CD14-positive monocyte (primary cell): ENCODE measurements around the gene GREB1L. TPM values are rescaled to one million over a fixed set of nuclear protein-coding genes. Genes with fewer than 3 reads are reported as not detected.

ENCODE experiments used
- DNase-seq, 3 donors: peaks; one replicate each; pipeline ENCODE4 v3.0.0-alpha.2; 2011 to 2022
- H2AFZ ChIP-seq: 2 replicates; pipeline ENCODE4 v1.6.0; 2012; ENCODE audit warnings: mild to moderate bottlenecking, low read depth, low read length, inconsistent platforms; ENCODE audit not compliant: insufficient read depth, poor library complexity, severe bottlenecking
- H3K27ac ChIP-seq, 2 donors: 1 replicate in 1 of 2; 2 replicates in 1 of 2; pipeline ENCODE4 v1.5.1; 2012 to 2013; ENCODE audit warnings: low read length in 2 of 2, control low read depth in 1 of 2, inconsistent platforms in 1 of 2, low read depth in 1 of 2, mild to moderate bottlenecking in 1 of 2
- H3K27me3 ChIP-seq, 2 donors: one replicate each; pipeline versions ENCODE4 v1.6.0 to v1.6.1; 2011 to 2013; ENCODE audit warnings: low read length in 2 of 2; ENCODE audit not compliant: control insufficient read depth in 2 of 2, insufficient read depth in 2 of 2
- H3K36me3 ChIP-seq, 2 donors: replicated peaks in 1 of 2; 1 replicate in 1 of 2; 2 replicates in 1 of 2; pipeline versions ENCODE4 v1.5.1 to v1.6.1; 2012 to 2013; ENCODE audit warnings: low read length in 2 of 2, control low read depth in 1 of 2, inconsistent platforms in 1 of 2, mild to moderate bottlenecking in 1 of 2; ENCODE audit not compliant: insufficient read depth in 2 of 2, control insufficient read depth in 1 of 2
- H3K4me1 ChIP-seq, 2 donors: 1 replicate in 1 of 2; 2 replicates in 1 of 2; pipeline versions ENCODE4 v1.5.1 to v1.6.1; 2012 to 2013; ENCODE audit warnings: low read length in 2 of 2, control low read depth in 1 of 2, inconsistent platforms in 1 of 2, mild to moderate bottlenecking in 1 of 2, moderate library complexity in 1 of 2; ENCODE audit not compliant: insufficient read depth in 2 of 2, control insufficient read depth in 1 of 2
- H3K4me2 ChIP-seq: replicated peaks from 2 replicates; pipeline ENCODE3; 2012; ENCODE audit warnings: low read length, moderate library complexity, mild to moderate bottlenecking; ENCODE audit not compliant: poor library complexity, severe bottlenecking; ENCODE audit errors: extremely low read depth
- H3K4me3 ChIP-seq, 3 experiments: fragments of 200-600 bp in 1 of 3; sonication (generic) in 1 of 3; replicated peaks in 1 of 3; 1 replicate in 2 of 3; 2 replicates in 1 of 3; pipeline ENCODE4 v1.5.1; 2011 to 2013; ENCODE audit warnings: low read length in 3 of 3, mild to moderate bottlenecking in 3 of 3, control low read depth in 2 of 3, low read depth in 2 of 3, inconsistent platforms in 1 of 3, moderate library complexity in 1 of 3
- H3K79me2 ChIP-seq: 2 replicates; pipeline ENCODE4 v1.6.0; 2012; ENCODE audit warnings: mild to moderate bottlenecking, control low read depth, inconsistent platforms, low read length, moderate library complexity; ENCODE audit not compliant: insufficient read depth
- H3K9ac ChIP-seq: 2 replicates; pipeline ENCODE4 v1.6.0; 2017; ENCODE audit warnings: low read length, mild to moderate bottlenecking; ENCODE audit not compliant: insufficient read depth, poor library complexity, severe bottlenecking
- H3K9me3 ChIP-seq, 2 donors: replicated peaks in 1 of 2; 1 replicate in 1 of 2; 2 replicates in 1 of 2; pipeline versions ENCODE4 v1.5.1 to v1.6.1; 2012 to 2013; ENCODE audit warnings: low read length in 2 of 2, control low read depth in 1 of 2; ENCODE audit not compliant: control insufficient read depth in 1 of 2, insufficient read depth in 1 of 2
- H4K20me1 ChIP-seq: 2 replicates; pipeline ENCODE4 v1.6.0; 2012; ENCODE audit warnings: mild to moderate bottlenecking, low read length, control low read depth, moderate library complexity; ENCODE audit not compliant: insufficient read depth
- H3K27ac Mint-ChIP-seq, 7 donors: one replicate each; pipeline ENCODE4 v1.8.0; 2020; ENCODE audit warnings: mild to moderate bottlenecking in 7 of 7, mixed read lengths in 7 of 7, moderate library complexity in 6 of 7, inconsistent platforms in 2 of 7
- H3K27me3 Mint-ChIP-seq, 3 donors: one replicate each; pipeline ENCODE4 v1.8.0; 2021 to 2022; ENCODE audit warnings: low read depth in 3 of 3, mild to moderate bottlenecking in 3 of 3, mixed read lengths in 3 of 3, moderate library complexity in 3 of 3, inconsistent platforms in 1 of 3
- H3K36me3 Mint-ChIP-seq, 2 donors: one replicate each; pipeline ENCODE4 v1.8.0; 2020; ENCODE audit warnings: mixed read lengths in 2 of 2, inconsistent platforms in 1 of 2, mild to moderate bottlenecking in 1 of 2
- H3K4me1 Mint-ChIP-seq: one replicate; pipeline ENCODE4 v1.8.0; 2020; ENCODE audit warnings: mild to moderate bottlenecking, mixed read lengths
- H3K4me3 Mint-ChIP-seq, 2 donors: one replicate each; pipeline ENCODE4 v1.8.0; 2020; ENCODE audit warnings: mild to moderate bottlenecking in 2 of 2, mixed read lengths in 2 of 2, moderate library complexity in 1 of 2
- H3K9me3 Mint-ChIP-seq, 7 donors: one replicate each; pipeline ENCODE4 v1.8.0; 2020 to 2022; ENCODE audit warnings: mixed read lengths in 7 of 7, mild to moderate bottlenecking in 6 of 7, moderate library complexity in 6 of 7, inconsistent platforms in 2 of 7
- WGBS: methylation state at CpG from one replicate; pipeline ENCODE4 v1.1.5; 2013; ENCODE audit warnings: missing lambda C conversion rate; ENCODE audit not compliant: insufficient coverage; 5-methylcytosine and 5-hydroxymethylcytosine counted together
- intact Hi-C, 2 donors: fragments of 100-400 bp; cut with micrococcal nuclease; formaldehyde crosslinking; loops; one replicate each; pipeline versions ENCODE4 v1.15.0 to v1.15.1; 2023
- polyA plus RNA-seq, 3 donors: library from polyadenylated mRNA; depleted of rRNA in 1 of 3; unstranded in 2 of 3; stranded (reverse) in 1 of 3; fragments of 300-500 nt in 2 of 3; fragments of >200 nt in 1 of 3; fragmentation: Illumina TruSeq in 2 of 3; gene quantifications; 1 replicate in 2 of 3; 2 replicates in 1 of 3; pipeline ENCODE4 v1.2.3, GENCODE V29; 2012 to 2021
- TF ChIP-seq, protein P1 (sequence below): fragments of 200-600 bp; IDR thresholded peaks from one replicate; pipeline ENCODE4 v1.8.0; 2022; ENCODE audit warnings: antibody characterized with exemption, mild to moderate bottlenecking

Gene GREB1L
- polyA plus RNA-seq, 3 donors, result 0.02 to 0.03 TPM; not detected in 1

DNA sequence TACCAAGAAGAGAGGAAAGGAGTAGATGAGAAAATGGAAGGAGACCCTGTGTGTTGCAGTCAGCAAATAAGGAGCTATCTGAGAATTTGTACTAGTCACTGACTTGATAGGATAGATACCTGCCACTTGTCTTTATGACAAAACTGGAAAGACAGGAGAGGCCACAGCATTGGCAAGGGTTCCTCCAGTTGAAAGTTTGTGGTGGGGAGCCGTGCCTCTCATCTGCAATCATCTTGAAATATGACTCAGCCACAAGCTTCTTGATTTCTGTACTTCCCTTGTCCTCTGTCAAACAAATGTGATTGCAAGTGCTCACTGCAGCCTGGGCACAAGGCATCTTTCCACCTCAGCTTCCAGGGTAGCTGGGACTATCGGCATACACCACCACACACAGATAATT lies 99.1 kb downstream of the GREB1L start:
- Histone ChIP-seq H2AFZ (no peak overlapping the region), H3K4me3 (no peak overlapping the region), H3K27me3 (no peaks in the 10 kb centered on the region), H3K36me3 (no peaks in the 10 kb centered on the region), H3K27ac (no peak overlapping the region), H3K9me3 (no peaks in the 10 kb centered on the region), H3K9ac (no peak overlapping the region), H3K79me2 (no peaks in the 10 kb centered on the region), H3K4me2 (no peak overlapping the region), H3K4me1 (no peaks in the 10 kb centered on the region), H4K20me1 (no peaks in the 10 kb centered on the region)
- Mint-ChIP-seq H3K9me3 (peaks cover 0 to 2% (median 0%) of the 10 kb centered on the region in 7 donors), H3K4me1 (no peaks in the 10 kb centered on the region), H3K27me3 (peaks cover 0 to 4% (median 2%) of the 10 kb centered on the region in 3 donors), H3K4me3 (no peak overlapping the region), H3K27ac (no peak overlapping the region), H3K36me3 (no peaks in the 10 kb centered on the region)
- no peak for DNase-seq
- 71% methylated on average over 1 of the region's 2 CpGs for WGBS
- TF ChIP-seq, protein P1, sequence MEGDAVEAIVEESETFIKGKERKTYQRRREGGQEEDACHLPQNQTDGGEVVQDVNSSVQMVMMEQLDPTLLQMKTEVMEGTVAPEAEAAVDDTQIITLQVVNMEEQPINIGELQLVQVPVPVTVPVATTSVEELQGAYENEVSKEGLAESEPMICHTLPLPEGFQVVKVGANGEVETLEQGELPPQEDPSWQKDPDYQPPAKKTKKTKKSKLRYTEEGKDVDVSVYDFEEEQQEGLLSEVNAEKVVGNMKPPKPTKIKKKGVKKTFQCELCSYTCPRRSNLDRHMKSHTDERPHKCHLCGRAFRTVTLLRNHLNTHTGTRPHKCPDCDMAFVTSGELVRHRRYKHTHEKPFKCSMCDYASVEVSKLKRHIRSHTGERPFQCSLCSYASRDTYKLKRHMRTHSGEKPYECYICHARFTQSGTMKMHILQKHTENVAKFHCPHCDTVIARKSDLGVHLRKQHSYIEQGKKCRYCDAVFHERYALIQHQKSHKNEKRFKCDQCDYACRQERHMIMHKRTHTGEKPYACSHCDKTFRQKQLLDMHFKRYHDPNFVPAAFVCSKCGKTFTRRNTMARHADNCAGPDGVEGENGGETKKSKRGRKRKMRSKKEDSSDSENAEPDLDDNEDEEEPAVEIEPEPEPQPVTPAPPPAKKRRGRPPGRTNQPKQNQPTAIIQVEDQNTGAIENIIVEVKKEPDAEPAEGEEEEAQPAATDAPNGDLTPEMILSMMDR, result no peak
- intact Hi-C loops, result no loop called here

DNA sequence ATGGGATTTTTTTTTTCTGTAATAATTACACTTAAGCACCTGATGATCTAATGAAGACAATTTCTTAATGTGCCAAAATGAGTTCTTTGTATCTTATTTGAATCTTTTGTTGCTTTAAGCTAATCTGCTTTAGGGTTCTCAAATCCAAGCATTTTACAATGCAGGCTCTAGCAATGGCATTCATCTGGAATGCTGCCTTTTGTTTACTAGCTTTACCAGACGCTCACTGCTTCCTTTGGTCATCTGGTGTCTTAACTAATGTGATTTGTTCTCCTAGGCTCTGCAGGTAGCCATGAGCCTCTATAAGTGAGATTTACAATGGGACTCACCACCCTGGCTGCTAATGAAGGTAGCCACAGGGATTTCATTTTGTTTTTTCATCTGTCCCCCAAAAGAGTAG lies 100.3 kb downstream of the GREB1L start:
- no peak overlapping the region for H3K4me3 ChIP-seq
- H3K36me3 ChIP-seq, result no peaks in the 10 kb centered on the region
- H4K20me1 ChIP-seq, result no peaks in the 10 kb centered on the region
- Mint-ChIP-seq H3K4me3 (no peak overlapping the region), H3K36me3 (no peaks in the 10 kb centered on the region), H3K27ac (no peak overlapping the region), H3K9me3 (peaks cover 0 to 2% (median 0%) of the 10 kb centered on the region in 7 donors), H3K4me1 (no peaks in the 10 kb centered on the region), H3K27me3 (peaks cover 0 to 6% (median 2%) of the 10 kb centered on the region in 3 donors)
- H2AFZ ChIP-seq, result no peak overlapping the region
- TF ChIP-seq, protein P1, result no peak
- DNase-seq, result no peak
- intact Hi-C loops, result no loop called here
- WGBS, result no CpG with 5 or more reads among the region's 1 CpG
- H3K9me3 ChIP-seq, result no peaks in the 10 kb centered on the region
- H3K9ac ChIP-seq, result no peak overlapping the region
- no peak overlapping the region for H3K4me2 ChIP-seq
- no peak overlapping the region for H3K27ac ChIP-seq
- H3K27me3 ChIP-seq, result no peaks in the 10 kb centered on the region
- H3K4me1 ChIP-seq, result no peaks in the 10 kb centered on the region
- no peaks in the 10 kb centered on the region for H3K79me2 ChIP-seq
